NCI-H524 treated with DMSO at 0.1 percent for 48 hours (cell line): ENCODE results near the gene MAP4K1.

Experiments
- DNase-seq: peaks from one replicate; lab custom pipeline; 2025; lab: John Stamatoyannopoulos, UW

Gene MAP4K1

GRCh38 chr19:38544569-38545315, 73.0 kb downstream of the MAP4K1 start:
- DNase-seq = peak; percentile 50

- peak; percentile 4 for DNase-seq
Observed at GRCh38 chr19:38543807-38544568, 73.8 kb downstream of the MAP4K1 start.

- no peak for DNase-seq
Observed at GRCh38 chr19:38543286-38543806, 74.4 kb downstream of the MAP4K1 start.

DNA sequence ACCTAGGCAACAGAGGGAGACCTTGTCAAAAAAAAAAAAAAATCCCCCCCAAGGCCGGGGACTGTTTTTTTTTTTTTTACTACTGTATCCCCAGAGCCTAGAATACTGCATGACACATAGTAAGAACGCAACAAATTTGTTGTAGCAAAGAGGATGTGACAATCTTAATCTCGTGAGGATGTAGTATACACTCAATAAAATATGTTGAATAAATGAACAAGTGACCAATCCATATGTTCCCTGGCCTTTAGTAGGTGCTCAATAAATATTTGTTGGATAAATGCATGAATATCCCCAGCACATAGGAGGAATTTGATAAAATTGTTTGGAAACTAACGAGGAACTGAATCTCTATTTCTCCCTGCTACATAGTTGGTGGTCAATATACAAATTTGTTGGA, 75.7 kb downstream of the MAP4K1 start:
- DNase-seq = no peak

DNA sequence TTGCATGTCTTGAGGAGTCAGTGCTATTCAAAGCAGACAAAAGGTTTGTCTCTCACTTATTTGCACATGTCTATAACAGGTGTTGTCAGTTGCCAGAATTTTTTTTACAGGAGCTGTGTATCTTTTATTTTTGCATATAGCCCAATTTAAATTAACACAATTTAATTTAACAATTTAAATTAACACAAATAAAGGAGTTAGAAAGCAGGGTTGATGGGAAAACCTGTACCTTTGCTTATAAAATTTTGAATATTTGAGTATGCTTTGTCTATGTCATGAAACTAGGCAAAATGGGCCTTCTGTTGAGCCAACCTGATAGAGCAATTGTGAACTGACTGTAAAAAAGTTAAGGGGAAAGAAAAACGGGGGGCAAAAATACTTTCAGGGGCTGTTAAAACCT, 78.0 kb downstream of the MAP4K1 start:
- no peak for DNase-seq

GRCh38 chr19:38538793-38539528, 78.8 kb downstream of the MAP4K1 start:
- DNase-seq = no peak

- no peak for DNase-seq
Observed at GRCh38 chr19:38538386-38538785, 79.4 kb downstream of the MAP4K1 start.
